Fibroblast of peridontal ligament (primary cell): ENCODE data around the gene TRIM46.
"Not testable (repeated sequence)": the region's sequence is repeated elsewhere in the genome, so short reads cannot be mapped to it uniquely, and the experiment has no call there.

Experiments
- DNase-seq: peaks from one replicate; pipeline ENCODE4 v3.0.0-alpha.2; 2010; ENCODE audit errors: extremely low read depth

TRIM46 gene

DNA sequence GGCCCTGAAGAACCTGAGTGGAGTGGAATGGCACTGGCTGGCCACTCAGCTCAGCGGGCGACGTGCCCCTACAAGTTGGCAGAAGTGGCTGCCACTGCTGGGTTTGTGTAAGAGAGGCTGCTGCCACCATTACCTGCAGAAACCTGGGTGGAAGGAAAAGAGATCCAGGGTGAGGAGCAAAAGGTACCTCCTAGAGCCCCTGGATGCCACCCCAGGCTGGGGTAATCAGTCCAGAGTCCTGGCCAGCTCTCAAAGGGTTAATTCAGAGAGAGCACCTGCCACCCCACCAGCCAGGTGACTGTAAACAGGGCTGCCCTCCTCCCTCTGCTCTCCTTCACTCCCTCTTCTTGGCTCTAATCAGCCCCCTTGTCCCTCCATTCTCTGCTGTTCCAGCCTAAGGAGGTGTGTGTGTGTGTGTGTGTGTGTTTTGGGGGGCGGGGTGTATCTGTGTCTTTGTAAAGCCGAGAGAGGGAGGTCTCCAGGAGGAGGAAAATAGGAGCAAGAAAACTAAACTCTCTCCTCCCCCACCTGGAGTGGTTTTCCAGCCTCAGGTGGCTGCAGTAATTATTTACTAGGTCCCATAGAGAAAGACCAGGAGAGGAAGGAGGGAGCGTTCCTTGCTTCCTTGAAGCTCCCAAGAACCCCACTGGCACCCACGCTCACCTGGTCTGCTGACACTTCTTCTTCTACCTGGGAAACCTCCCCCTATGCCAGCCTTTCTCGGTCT is 12.6 kb downstream of the TRIM46 start:
- DNase-seq = no peak

DNA sequence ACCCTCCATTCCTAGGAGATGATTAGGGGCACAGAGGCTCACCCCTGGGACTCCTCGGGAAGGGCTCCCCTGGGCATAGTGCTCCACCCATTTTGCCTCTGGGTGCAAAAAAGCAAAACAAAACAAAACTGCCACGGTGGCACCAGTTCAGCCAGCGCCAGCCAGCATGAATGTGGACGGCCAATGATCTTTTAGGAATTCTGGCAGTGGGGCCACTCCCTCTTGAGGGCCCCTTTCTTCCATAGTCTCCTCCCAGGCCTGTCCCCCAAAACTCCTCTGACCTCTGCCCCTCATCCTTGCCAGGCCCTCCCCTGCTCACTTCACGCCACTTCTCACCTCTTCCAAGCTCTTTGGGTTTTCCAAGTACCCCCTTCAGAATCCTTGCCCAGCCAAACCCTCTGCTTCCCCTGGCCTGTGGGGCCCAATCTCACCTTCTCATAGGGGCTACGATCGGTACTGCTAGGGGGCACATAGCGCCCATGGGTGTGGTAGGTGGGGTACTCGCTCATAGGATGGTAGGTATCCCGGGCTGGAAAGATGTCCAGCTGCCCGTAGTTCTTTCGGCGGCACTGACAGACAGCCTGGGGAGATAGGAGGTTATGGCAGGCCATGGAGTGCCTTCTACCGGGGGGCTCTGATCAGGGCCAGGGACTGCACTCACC is 13.3 kb downstream of the TRIM46 start:
- no peak for DNase-seq

DNA sequence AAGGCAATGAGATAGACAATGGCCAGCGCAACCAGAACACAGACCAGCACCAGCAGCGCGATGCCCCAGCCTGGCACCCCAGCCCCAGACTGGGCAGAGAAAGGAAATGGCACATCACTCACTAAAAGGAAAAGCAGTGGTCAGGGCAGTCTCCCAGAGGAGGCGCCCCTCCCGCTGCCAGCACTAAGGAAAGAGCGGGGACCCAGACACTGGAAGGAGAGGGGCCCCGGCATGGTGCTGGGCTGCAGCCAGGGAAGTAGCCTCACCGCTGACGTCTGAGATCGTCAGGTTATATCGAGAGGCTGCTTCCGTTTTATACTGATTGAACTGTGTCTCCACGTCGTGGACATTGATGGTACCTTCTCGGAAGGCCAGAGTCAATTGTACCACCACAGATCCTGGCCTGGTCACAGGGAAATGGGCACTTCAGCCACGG is 13.8 kb downstream of the TRIM46 start:
- no peak for DNase-seq

DNA sequence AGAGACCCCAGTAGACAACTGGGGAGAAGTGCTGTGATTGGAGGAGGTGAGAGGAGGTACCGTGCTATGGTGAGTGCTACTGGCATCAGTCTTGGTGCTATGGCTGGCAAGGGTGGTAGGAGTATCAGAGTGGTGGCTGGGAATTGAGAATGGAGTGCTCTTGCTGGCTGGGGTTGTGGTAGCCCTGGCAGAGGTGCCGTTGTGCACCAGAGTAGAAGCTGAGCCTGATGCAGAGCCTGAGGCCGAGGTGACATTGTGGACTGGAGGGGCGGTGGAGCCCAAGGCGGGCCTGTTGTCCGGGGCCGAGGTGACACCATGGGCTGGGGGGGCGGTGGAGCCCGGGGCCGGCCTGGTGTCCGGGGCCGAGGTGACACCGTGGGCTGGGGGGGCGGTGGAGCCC is 14.6 kb downstream of the TRIM46 start:
- DNase-seq = no peak

DNA sequence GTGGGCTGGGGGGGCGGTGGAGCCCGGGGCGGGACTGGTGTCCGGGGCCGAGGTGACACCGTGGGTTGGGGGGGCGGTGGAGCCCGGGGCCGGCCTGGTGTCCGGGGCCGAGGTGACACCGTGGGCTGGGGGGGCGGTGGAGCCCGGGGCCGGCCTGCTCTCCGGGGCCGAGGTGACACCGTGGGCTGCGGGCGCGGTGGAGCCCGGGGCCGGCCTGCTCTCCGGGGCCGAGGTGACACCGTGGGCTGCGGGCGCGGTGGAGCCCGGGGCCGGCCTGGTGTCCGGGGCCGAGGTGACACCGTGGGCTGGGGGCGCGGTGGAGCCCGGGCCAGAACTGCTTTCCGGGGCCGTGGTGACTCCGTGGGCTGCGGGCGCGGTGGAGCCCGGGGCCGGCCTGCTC is 16.3 kb downstream of the TRIM46 start:
- DNase-seq = not testable (repeated sequence)

DNA sequence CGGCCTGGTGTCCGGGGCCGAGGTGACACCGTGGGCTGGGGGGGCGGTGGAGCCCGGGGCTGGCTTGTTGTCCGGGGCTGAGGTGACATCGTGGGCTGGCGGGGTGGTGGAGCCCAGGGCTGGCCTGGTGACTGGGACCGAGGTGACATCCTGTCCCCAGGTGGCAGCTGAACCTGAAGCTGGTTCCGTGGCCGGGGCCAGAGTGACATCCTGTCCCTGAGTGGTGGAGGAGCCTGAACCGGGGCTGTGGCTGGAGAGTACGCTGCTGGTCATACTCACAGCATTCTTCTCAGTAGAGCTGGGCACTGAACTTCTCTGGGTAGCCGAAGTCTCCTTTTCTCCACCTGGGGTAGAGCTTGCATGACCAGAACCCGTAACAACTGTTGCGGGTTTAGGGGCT is 18.3 kb downstream of the TRIM46 start:
- no peak for DNase-seq

DNA sequence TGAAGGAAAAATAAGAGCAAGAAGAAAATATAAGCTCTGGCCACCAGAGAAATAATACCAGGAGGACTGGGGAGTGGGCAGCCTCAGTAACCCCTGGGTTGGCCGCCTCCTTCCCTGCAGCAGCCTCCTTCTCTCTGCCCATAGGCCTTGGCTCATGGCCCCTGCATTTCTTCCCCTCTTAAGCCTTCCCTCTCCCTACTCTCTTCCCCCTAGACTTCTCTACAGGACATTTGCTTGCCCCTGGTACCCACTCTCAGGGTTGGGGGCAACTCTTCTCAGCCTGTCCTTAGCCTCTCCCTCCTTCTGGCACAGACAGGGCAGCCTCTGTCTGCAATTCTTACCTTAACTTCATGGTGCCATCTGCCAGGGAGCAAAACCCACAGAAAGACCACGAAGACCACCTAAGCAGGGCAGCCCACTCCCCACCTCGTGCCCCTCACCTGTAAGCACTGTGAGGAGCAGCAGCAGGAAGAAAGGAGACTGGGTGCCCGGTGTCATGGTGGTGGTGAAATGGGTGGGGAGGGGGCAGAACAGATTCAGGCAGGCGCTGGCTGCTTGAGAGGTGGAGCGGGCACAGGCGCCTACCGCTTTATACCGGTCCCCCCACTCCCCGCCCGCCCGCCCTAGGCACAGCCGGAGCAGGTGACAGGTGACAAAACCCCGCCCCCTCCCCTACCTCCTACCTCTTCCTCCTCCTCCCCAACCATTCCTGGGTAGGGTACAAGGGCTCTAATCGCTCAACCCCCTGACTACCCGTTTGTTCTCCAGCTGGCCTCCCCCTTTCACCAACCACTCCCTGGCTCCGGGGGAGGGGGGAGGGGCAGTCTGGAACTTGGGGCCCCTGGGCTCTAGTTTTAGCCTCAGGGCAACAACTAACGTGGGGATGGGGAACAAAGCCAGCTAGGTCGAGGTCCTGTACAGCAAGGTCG is 19.0 kb downstream of the TRIM46 start:
- DNase-seq = no peak

DNA sequence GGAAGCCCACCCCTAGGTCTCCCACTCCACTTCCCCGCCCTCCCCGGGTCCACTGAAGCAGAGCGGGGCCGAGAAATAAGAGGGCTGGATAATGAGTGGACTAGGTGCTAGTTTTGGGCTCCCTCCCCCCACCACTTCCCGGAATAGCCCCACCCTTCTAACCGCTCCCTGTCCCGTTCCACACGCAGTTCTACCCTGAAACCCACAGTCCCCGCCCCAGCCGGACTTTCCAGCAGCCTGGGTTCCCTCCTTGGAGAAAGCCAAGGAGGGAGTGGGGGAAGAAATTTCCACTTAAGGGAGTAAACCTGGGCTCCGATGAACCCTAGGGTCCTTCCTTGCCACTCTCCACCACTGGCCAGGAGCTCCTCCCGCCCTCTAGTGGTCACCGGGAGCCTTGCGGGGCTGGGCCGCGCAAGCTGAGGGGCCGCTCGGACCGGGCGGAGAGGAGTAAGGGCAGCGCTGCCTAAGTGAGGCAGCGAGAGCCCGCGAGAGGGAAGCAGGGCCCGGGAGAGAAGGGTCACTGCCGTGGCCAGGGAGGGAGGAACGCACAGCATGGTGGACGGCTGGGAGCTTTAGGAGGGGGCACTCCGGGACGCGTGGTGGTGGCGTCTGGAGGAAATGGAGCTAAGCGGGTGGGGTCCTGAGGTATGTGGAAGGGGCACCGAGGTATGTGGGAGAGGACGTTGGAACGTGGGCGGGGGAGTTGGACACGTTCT is 19.8 kb downstream of the TRIM46 start:
- DNase-seq = peak; percentile 88

DNA sequence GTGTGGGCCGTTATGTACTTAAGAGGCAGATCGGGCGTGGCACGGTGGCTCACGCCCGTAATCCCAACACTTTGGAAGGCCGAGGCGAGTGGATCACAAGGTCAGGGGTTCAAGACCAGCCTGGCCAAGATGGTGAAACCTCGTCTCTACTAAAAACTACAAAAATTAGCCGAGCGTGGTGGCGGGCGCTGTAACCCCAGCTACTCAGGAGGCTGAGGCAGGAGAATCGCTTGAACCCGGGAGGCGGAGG is 20.3 kb downstream of the TRIM46 start:
- DNase-seq = not testable (repeated sequence)

DNA sequence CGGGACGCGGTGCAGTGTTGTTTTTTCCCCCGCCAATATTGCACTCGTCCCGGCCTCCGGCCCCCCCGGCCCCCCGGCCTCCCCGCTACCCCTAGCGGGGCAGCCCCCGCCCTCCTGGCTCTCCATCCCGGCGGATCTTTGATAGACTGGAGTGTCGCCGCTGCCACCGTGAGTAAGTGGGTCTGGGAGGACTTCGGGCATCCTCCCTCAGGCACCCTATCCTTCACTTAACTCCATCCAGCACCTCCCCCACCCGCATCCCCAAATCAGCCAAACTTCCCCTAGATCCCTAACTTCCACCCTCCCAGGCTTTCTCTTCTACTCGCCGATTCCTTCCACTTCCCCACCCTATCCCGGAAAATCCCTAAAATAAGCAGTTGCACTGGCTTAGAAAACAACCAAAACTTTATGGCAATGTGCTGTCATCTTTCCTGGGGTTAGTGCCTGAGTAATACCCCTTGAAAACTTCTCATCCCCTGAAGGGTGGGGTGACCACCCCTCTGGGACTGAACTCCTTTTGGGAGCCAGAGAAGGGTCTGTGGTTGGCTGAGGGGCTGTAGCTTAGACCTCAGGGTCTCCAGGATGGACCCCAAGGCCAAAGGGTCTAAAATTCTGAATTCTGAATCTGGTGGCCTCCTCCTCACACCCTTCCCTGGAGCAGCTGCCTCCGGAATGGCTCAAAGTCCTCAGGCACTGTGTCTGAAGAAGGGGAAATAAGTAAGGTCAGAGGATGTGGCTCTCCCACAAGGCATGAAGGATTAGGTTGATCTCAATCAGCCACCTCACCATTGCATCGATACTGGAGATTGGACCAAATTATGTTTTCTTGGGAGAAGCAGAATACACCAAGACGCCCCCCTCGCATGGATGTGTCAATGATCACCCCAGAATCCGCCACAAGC is 21.8 kb downstream of the TRIM46 start:
- DNase-seq = peak; percentile 21

DNA sequence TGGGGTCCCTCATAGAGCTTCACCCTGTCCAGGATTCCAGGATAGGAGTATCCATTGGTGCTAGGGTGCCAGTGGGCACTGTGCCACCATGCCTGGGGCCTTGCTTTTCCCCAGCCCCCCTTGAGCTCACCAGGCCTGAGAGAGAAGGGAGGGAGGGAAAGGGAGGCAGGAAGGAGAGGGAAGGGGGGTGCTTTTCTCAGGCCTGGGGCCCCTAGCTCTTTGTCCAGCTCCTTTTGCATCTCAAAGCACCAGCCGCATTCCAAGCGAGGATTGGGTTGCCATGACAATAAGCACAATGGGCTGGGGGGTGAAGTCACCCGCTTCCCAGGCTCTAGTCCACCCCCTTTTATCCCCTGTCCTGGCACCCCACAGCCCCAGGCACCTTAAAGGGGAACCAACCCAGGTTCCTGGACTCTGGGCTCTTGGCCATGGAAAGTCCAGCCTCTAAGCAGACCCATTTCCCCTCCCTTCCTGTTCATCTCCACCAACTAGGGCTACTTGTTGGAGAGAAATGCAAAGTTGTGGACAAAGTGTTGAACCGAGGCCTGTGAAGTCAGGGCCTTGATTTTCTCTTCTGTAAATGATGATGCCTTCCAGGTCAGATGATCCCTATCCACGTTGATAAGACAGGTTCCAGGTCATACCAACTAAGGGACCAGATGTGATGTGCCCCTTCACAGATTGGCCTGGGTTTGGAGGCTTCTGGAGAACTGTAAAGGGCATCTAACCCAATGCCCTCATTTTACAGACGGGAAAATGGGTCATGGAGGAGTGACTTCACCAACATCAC is 22.6 kb downstream of the TRIM46 start:
- DNase-seq = no peak

DNA sequence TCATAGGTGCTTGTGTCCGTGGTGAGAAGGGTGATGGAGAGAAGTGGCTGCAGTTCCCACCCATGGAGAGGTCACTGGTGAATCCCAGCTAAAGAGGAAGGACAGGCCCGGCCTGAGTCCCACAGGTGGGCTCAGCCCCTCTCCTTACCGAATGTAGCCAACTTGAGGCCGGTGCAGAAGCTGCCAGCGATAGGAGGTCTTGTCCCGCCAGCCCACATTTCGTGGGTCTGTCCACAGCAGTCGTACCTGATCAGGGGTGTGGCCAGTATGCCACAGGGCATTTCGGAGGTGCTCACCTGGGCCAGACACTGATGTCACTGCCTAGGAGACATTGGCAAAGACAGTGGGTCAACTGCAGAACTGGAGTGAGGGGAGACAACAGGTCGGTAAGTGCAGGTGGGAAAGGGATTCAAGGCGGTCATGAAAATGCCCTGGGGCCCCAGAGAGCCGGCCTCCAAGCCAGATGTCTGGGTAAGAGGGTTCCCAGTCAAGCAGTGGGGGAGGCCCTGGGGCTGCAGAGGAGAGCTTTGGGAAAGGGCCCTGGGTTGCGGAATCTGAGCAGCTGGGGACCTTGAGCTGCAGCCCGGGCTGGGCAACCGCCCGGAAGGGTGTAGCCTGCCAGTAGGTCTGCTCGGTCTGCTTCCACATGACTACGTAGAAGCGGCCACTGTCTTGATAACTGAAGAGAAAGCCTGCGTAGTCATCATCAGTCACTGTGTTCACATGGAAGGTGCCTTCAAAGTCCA is 23.4 kb downstream of the TRIM46 start:
- no peak for DNase-seq

DNA sequence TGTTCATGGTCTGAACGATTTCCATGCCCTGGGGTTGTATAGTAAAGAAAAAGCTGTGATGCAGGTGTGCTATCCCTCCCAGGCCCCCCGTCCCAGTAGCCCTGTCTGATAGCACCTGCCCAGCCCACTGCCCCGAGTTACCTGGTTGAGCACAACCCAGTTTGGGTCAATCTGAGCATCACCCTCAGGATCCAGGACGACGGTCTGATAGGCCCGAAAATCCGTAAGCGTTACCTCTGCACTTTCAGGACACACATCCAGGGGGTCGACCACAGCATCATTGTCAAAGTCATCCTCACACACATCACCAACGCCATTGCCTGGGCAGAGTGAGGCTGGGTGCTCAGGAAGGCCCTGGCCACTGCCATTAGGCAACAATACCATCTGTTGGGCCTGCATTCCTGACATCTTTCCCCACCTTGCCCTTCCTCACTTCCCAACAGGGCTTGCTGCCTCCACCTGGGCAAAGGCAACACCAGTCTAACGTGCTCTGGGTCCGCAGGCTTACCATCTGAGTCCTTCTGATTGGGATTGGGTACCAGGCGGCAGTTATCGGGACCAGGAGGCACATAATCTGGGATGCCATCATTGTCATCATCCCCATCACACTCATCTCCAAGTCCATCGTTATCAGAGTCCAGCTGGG is 24.4 kb downstream of the TRIM46 start:
- no peak for DNase-seq

DNA sequence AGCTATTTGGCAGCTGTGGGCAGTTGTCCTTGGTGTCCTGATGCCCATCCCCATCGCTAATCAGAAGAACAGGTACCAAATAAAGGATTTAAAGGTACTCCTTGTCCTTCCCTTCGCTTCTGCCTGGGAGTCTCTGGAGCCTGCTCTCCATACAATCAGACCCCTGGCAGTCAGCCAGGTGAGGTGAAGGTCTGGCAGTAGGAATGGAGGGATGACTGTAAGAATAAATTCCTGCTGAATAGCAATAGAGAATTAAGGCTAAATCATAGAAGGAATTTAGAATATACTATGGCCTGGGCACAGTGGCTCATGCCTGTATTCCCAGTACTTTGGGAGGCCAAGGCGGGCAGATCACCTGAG is 24.9 kb downstream of the TRIM46 start:
- no peak for DNase-seq

DNA sequence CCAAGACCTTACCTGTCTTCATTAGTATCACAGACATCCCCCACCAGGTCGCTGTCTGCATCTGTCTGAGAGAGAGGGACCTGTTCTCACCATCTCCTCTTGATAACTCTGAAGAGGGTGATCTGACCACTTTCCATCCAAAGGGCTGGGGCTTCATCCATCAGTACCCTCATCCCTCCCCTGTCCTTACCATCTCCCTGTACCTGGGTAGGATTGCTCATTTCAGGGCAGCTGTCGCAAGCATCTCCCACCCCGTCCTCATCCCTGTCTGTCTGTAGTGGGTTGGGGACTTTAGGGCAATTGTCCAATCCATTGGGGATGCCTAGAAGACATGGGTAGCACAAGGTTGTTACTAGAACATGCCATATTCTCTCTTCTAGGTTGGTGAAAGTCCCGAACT is 26.1 kb downstream of the TRIM46 start:
- no peak for DNase-seq

DNA sequence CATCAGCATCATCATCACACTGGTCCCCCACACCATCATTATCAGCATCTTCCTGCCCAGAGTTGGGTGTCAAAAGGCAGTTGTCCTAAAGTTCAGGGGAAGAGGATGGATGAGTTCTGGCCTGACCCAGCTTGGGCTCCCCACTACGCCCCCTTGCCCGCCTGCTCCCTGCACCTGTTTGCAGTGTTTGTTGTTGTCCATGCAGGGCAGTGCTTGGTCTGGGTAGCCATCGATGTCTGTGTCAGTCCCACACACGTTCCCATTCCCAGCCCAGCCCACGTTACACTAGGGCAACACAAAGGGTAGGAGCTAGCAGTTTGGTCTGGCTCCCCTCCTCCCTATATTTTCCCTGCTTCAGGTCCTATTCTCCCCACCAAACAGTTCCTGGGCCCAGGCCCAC is 27.3 kb downstream of the TRIM46 start:
- DNase-seq = no peak

DNA sequence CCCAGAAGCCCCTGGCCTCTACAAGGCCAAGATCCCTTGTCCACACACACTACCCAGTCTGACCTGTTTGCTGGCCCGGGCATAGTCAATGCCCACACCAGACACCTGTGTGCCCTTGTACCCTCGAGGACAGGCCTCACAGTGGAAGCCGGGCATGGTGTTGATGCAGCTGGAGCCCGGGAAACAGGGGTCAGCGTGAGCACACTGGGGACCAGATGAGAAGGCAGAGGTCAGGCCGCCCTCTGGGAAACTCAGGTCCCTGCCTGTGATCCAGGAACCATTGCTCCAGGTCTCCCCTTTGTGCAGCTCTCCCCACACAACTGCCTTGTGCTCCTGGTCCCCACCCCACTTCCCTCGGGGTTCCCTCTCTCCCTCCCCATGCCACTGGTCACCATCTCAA is 28.5 kb downstream of the TRIM46 start:
- no peak for DNase-seq

DNA sequence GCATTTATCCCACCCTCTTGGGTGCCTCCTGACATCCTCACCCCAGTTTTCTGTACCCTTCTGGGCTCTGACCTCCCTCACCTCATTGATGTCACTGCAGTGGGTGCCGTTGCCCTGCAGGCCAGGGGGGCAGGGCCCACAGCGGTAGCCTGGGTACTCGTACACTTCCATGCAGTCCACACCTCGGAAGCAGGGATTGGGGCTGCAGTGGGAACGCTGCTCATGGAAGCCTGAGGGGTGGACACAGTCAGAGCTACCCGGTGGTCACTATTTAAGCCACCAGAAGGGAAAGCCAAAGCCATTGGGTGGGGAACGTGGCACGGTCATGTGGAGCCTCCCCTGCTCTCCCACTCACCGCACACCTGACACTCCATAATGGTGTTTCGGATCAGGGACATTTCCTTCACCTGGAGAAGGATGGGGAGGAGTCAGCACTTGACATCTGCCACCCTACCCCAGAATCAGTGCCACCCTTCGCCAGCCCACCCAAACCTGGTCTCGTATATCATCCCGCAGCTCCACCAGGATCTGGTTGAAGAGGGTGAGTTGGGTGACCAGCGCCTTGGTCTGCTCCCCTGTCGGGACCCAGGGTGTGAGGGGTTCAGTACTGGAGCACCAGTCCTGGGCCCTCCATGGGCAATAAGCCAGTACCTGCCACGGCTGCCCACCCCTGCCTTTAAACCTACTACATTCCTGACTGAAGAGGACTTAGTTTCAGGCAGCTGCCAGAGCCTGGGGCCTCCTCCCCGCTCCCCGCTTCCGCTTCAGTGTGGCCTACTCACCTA is 29.3 kb downstream of the TRIM46 start:
- DNase-seq = no peak
